ENCODE measurements around the gene TICAM2. TPM values are rescaled to one million over a fixed set of nuclear protein-coding genes. Genes with fewer than 3 reads are reported as not detected.

Gene TICAM2
- total and polyA plus RNA-seq, 4 experiments from 2014 or later, result 0.52 to 1.6 (median 1.3) TPM; not detected in 1

DNA sequence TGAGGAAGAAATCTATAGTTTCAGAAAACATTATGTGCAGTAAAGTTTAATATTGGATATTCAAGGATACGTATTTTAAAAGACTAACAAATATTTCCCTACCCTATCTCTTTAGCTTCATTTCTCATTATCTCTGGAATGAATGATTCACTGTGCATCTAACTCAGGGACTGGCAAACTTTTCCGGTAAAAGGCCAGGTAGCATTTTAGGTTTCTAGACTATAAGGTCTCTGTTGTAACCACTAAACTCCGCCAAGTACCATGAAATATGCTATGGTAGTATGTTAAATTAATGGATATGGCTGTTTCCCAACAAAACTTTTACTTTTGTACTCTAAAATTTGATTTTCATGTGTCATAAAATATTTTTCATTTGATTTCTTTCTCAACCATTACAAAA lies 70.9 kb downstream of the TICAM2 start:
- Histone ChIP-seq H3K4me3 (ENCODE audit: low read length in 2 of 2) (no peak overlapping the region), H3K9me3 (ENCODE audit: control insufficient read depth in 1 of 2, low read length in 2 of 2) (no peaks in the 10 kb centered on the region), H3K27me3 (ENCODE audit: insufficient read depth, low read length) (no peaks in the 10 kb centered on the region), H3K27ac (ENCODE audit: low read depth, low read length) (no peak overlapping the region), H3K4me1 (ENCODE audit: insufficient read depth, low read length) (peaks cover 61% of the 10 kb centered on the region), H3K36me3 (ENCODE audit: insufficient read depth, low read length) (no peaks in the 10 kb centered on the region)
- Mint-ChIP-seq H3K36me3 (peaks cover 34 to 39% of the 10 kb centered on the region in 2 donors), H3K4me3 (peak overlapping the region in 4 of 8 donors; percentile 0 to 73 (median 10)), H3K27ac (no peak overlapping the region), H3K27me3 (no peaks in the 10 kb centered on the region), H3K9me3 (no peaks in the 10 kb centered on the region), H3K4me1 (peaks cover 51 to 82% (median 65%) of the 10 kb centered on the region in 4 donors)
- no peak for DNase-seq
- ChIA-PET POLR2A (ENCODE audit: partially characterized antibody) (interaction anchor here (1.4 kb wide), 1 partner anchor 12 kb away, joined by 3 read pairs; no protein-coding TSS in a partner anchor), CTCF (ENCODE audit: partially characterized antibody) (no interaction called here)
- intact Hi-C loops (cut with micrococcal nuclease), result no loop called here

DNA sequence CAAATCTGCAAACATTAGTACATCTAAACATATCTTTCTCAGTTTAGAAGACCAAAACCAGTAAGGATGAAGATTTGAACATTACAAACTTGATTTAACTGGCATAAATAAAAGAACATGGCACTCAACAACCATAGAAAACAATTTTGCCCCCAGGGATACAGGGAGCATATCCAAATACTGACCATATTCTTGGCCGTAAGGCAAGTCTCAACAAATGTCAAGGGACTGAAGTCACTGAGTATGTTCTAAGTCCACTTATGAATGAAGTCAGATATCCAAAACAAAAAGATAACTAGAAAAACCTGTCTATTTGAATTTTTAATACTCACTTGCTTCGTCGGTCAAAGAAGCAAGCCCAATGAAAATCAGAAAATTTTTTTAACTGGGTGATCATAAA lies 71.9 kb downstream of the TICAM2 start:
- no peak for DNase-seq
- CTCF ChIA-PET (ENCODE audit: partially characterized antibody), result no interaction called here
- intact Hi-C loops (cut with micrococcal nuclease), result no loop called here

More for the DNA sequence above, 71.9 kb downstream of the TICAM2 start:
- Mint-ChIP-seq H3K4me1 (peaks cover 46 to 74% (median 59%) of the 10 kb centered on the region in 4 donors), H3K4me3 (peak overlapping the region in 1 of 8 donors; percentile 23), H3K9me3 (no peaks in the 10 kb centered on the region), H3K36me3 (peaks cover 26 to 35% of the 10 kb centered on the region in 2 donors), H3K27ac (no peak overlapping the region), H3K27me3 (no peaks in the 10 kb centered on the region)
- Histone ChIP-seq H3K4me1 (ENCODE audit: insufficient read depth, low read length) (peaks cover 53% of the 10 kb centered on the region), H3K36me3 (ENCODE audit: insufficient read depth, low read length) (peaks cover 3% of the 10 kb centered on the region), H3K27me3 (ENCODE audit: insufficient read depth, low read length) (no peaks in the 10 kb centered on the region), H3K4me3 (ENCODE audit: low read length in 2 of 2) (no peak overlapping the region), H3K9me3 (ENCODE audit: control insufficient read depth in 1 of 2, low read length in 2 of 2) (no peaks in the 10 kb centered on the region), H3K27ac (ENCODE audit: low read depth, low read length) (no peak overlapping the region)
- POLR2A ChIA-PET (ENCODE audit: partially characterized antibody), result interaction anchor here (1.4 kb wide), 1 partner anchor 13 kb away, joined by 3 read pairs; no protein-coding TSS in a partner anchor

Other genes with a start within 250 kb of the TICAM2 start
- gene FEM1C, start 57.7 kb downstream of the TICAM2 start, total RNA-seq, result 10 to 100 TPM; 17.4 to 19.7 TPM
- gene FEM1C, start 57.7 kb downstream of the TICAM2 start, polyA plus RNA-seq, result 1 to 10 TPM; 2.3 to 3.8 TPM
- 10 to 100 TPM; 47.5 to 49.5 TPM for gene TMED7, start 23.6 kb upstream of the TICAM2 start, total RNA-seq
- gene TMED7, start 23.6 kb upstream of the TICAM2 start, polyA plus RNA-seq, result 10 to 100 TPM; 32.1 to 36.9 TPM
- 1 to 10 TPM; 1.1 to 1.4 TPM for gene CDO1, start 214.2 kb upstream of the TICAM2 start, total RNA-seq
- not detected for gene CDO1, start 214.2 kb upstream of the TICAM2 start, polyA plus RNA-seq
- gene ATG12, start 239.1 kb upstream of the TICAM2 start, total RNA-seq, result 10 to 100 TPM; 84.7 to 85.9 TPM
- gene ATG12, start 239.1 kb upstream of the TICAM2 start, polyA plus RNA-seq, result 100 to 1,000 TPM in 1 of 2 donors, 10 to 100 TPM in 1; 98.5 to 133 TPM
- gene AP3S1, start 239.5 kb upstream of the TICAM2 start, total RNA-seq, result 10 to 100 TPM; 44.5 to 46.3 TPM
- 10 to 100 TPM; 69.4 to 97.3 TPM for gene AP3S1, start 239.5 kb upstream of the TICAM2 start, polyA plus RNA-seq

Data from CD4-positive, alpha-beta memory T cell (primary cell).